ENCODE data around the gene F2RL2.

The F2RL2 gene

GRCh38 chr5:76582230-76583162, 40.7 kb downstream of the F2RL2 start:
- no peak for FAIRE-seq

- no peak for FAIRE-seq
Observed at GRCh38 chr5:76580981-76581380, 42.2 kb downstream of the F2RL2 start.

- no peak for FAIRE-seq
Observed at GRCh38 chr5:76579166-76579937, 43.9 kb downstream of the F2RL2 start.

- no peak for FAIRE-seq
Observed at GRCh38 chr5:76576996-76577395, 46.2 kb downstream of the F2RL2 start.

- no peak for FAIRE-seq
Observed at GRCh38 chr5:76576450-76576849, 46.8 kb downstream of the F2RL2 start.

- FAIRE-seq, result no peak
Observed at GRCh38 chr5:76571559-76571958, 51.6 kb downstream of the F2RL2 start.

GRCh38 chr5:76570153-76570552, 53.0 kb downstream of the F2RL2 start:
- FAIRE-seq, result no peak

Data from islet of Langerhans (tissue), 1 donor.